Stimulated activated naive B cell treated with anti-CD40 and anti-IgM and Interleukin-4, amounts not matched to agents 10 μg/mL and 1 μg/mL and 100 μg/mL, for 72 hours (primary cell): ENCODE results near the gene MYO1E.
A peak's percentile ranks its signal among the peaks of the same experiment; 100 is the strongest.

Experiments used
- ATAC-seq, 2 donors: fragments of 150-1000 bp; cut with Tn5 transposase; replicated peaks; 2 replicates each; pipeline ENCODE4 v1.10.0; 2021; ENCODE audit warnings: moderate library complexity in 1 of 2
- DNase-seq: peaks from one replicate; pipeline ENCODE4 v3.0.0; 2021
- H3K27ac Mint-ChIP-seq: one replicate; pipeline ENCODE4 v1.8.0; 2022; ENCODE audit warnings: mild to moderate bottlenecking, mixed read lengths
- H3K27me3 Mint-ChIP-seq, 2 donors: one replicate each; pipeline ENCODE4 v1.8.0; 2022; ENCODE audit warnings: mixed read lengths in 2 of 2
- H3K36me3 Mint-ChIP-seq, 2 donors: one replicate each; pipeline ENCODE4 v1.8.0; 2022; ENCODE audit warnings: mixed read lengths in 2 of 2, mild to moderate bottlenecking in 1 of 2
- H3K4me1 Mint-ChIP-seq, 2 donors: one replicate each; pipeline ENCODE4 v1.8.0; 2022; ENCODE audit warnings: mixed read lengths in 2 of 2, mild to moderate bottlenecking in 1 of 2
- H3K4me3 Mint-ChIP-seq, 2 donors: one replicate each; pipeline ENCODE4 v1.8.0; 2022; ENCODE audit warnings: mild to moderate bottlenecking in 2 of 2, mixed read lengths in 2 of 2, moderate library complexity in 1 of 2
- H3K9me3 Mint-ChIP-seq, 2 donors: one replicate each; pipeline ENCODE4 v1.8.0; 2022; ENCODE audit warnings: mixed read lengths in 2 of 2, mild to moderate bottlenecking in 1 of 2

The MYO1E gene

DNA sequence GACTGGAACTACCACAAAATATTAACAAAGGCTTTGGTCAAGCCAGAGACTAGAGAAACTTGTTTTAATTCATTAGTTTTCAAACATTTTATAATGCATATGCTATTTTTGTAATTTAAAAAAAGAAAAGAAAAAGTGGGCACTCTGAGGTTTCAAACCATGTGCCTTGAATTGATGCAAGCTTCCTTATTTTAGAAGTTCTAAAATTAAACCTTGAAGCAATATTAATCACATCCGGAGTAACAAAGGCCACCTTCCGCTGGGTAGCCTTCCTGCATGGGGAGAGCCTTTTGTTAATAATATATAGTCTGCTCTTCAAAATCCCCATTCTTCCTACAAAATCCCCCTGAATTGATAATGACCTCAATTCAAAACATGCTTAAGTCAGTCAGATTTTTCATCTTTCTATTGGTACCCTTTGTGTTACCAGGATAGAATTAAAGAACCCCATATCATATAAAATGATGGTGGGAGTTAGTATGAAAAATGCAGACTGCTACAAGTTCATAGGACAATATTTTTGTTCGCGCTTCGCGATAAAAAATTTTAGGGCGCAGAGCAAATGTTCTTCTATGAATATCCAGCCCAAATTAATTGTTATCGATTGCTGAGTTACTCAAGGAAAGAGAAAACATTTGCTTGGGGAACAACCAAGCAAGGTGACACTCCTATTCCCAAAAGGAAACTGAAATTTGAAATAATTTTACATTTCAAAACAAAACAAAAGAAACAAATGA is 135.4 kb downstream of the MYO1E start:
- Mint-ChIP-seq H3K27me3 (no peaks in the 10 kb centered on the region), H3K36me3 (peaks cover 52 to 67% of the 10 kb centered on the region in 2 donors), H3K4me3 (peak overlapping the region in 1 of 2 donors; percentile 23), H3K27ac (peak overlapping the region; percentile 90), H3K9me3 (peaks cover 4 to 7% of the 10 kb centered on the region in 2 donors), H3K4me1 (peaks cover 35 to 72% of the 10 kb centered on the region in 2 donors)
- DNase-seq = peak; percentile 54
- peak; percentile 91 for ATAC-seq

DNA sequence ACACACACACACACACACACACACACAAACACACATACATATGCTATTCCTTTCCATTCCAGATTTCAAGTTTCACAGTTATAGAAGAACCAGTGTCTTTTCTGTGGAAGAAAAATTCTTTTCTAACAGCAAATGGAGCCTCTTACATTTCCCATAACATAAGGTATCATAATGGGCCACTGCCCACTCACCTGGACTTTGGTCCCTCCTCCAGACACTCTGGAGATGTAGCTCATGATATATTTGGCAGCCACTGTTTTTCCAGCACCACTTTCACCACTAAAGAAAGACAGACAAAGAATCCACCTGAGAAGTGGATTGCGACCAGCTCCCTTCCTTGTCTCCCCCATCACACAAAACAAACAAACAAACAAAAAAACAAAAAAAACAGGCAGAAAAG is 136.3 kb downstream of the MYO1E start:
- H3K4me3 Mint-ChIP-seq = peak overlapping the region; percentile 33 to 41
- H3K36me3 Mint-ChIP-seq = peaks cover 54 to 69% of the 10 kb centered on the region in 2 donors
- peaks cover 39 to 73% of the 10 kb centered on the region in 2 donors for H3K4me1 Mint-ChIP-seq
- H3K9me3 Mint-ChIP-seq = peaks cover 4 to 7% of the 10 kb centered on the region in 2 donors
- H3K27ac Mint-ChIP-seq = peak overlapping the region; percentile 91
- DNase-seq = no peak
- no peaks in the 10 kb centered on the region for H3K27me3 Mint-ChIP-seq
- no peak for ATAC-seq

DNA sequence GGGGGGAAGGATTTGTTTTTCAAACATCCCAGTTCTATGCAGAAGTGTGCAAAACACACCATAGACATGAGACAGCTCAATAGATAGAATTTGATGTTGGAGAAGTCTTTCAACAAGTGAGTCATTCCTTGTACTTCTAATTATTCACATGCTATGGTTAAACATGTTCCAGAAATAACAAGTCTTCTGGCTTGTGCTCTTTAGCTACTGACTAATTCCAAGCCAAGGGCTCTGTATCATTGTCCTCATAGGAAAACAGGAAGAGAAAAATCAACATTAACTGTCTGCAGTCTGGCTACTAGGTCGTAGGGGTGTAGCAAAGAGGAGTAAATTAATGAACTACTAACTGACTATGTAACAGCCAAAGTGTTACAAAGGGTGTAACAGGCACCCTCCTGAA is 140.2 kb downstream of the MYO1E start:
- DNase-seq = no peak
- Mint-ChIP-seq H3K4me3 (no peak overlapping the region), H3K4me1 (peaks cover 28 to 53% of the 10 kb centered on the region in 2 donors), H3K27ac (peak overlapping the region; percentile 86), H3K27me3 (no peaks in the 10 kb centered on the region), H3K36me3 (peaks cover 55 to 67% of the 10 kb centered on the region in 2 donors), H3K9me3 (peaks cover 4 to 7% of the 10 kb centered on the region in 2 donors)
- peak; percentile 70 to 74 for ATAC-seq

DNA sequence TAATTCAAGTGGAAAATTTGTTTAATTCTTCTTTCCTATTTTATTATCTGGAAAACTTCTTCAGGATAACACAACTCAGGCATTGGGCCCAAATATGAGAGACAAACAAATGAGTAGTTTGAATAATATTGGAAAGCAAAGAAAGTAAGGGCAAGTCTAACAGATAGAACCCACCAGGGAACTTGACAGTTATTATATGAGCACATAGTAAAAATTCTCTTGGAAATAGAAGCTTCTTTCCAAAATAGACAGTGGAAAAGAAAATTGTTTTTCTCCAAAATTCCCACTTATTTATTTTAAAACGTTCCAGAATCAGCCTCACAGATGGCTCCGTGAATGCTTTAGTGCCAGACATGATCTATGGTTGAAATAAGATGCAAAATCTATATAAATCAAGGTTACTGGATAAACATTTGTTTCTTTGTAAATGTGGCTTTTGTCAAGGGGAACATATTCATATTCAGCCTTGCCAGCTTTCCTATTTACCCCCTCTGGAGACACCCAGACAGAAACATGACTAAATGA is 142.1 kb downstream of the MYO1E start:
- no peaks in the 10 kb centered on the region for H3K27me3 Mint-ChIP-seq
- H3K4me1 Mint-ChIP-seq = peaks cover 23 to 38% of the 10 kb centered on the region in 2 donors
- H3K27ac Mint-ChIP-seq = no peak overlapping the region
- ATAC-seq (no peak), DNase-seq (no peak)
- H3K9me3 Mint-ChIP-seq = peaks cover 2 to 3% of the 10 kb centered on the region in 2 donors
- no peak overlapping the region for H3K4me3 Mint-ChIP-seq
- H3K36me3 Mint-ChIP-seq = peaks cover 50 to 63% of the 10 kb centered on the region in 2 donors

DNA sequence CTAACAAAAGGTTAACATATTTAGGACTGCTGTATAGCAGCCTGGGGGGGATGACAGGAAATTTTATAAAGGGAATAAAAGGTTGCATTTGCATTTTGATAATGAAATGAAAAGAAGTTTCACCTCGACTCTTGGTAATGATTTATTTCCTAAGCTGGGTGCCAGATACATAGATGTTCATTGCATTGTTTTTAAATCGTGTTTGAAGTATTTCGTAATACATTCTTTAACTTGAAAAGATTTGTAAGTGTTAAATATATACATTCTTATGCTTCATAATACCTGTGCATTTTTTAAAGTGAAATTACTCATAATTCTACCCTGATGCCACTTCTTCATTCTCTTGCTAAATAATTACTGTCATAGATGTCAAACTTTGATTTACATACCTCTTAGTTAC is 143.2 kb downstream of the MYO1E start:
- Mint-ChIP-seq H3K4me3 (no peak overlapping the region), H3K27ac (peak overlapping the region; percentile 20), H3K36me3 (peaks cover 55 to 63% of the 10 kb centered on the region in 2 donors), H3K9me3 (no peaks in the 10 kb centered on the region), H3K4me1 (peaks cover 19 to 30% of the 10 kb centered on the region in 2 donors), H3K27me3 (no peaks in the 10 kb centered on the region)
- DNase-seq = no peak
- no peak for ATAC-seq

DNA sequence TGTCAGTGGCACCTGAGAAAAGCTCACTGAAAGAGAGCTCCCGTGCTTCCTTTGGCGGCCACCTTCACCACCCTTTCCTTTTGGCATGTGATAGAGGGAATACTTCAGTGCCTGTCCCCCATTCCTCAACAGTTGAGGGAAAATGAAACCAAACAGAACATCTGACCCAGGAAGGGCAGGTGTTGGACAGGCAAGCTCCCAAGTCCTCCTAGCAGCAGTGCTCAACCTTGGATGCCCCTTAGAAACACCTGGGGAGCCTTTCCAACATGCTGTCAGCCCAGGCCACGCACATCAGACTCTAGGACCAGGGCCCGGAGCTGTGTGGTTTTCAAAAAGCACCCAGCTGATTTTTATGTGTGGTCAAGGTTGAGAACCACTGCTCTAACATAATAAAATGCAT is 143.7 kb downstream of the MYO1E start:
- peak overlapping the region; percentile 20 for H3K27ac Mint-ChIP-seq
- DNase-seq (no peak), ATAC-seq (no peak)
- H3K27me3 Mint-ChIP-seq = no peaks in the 10 kb centered on the region
- H3K4me3 Mint-ChIP-seq = no peak overlapping the region
- peaks cover 18 to 26% of the 10 kb centered on the region in 2 donors for H3K4me1 Mint-ChIP-seq
- no peaks in the 10 kb centered on the region for H3K9me3 Mint-ChIP-seq
- H3K36me3 Mint-ChIP-seq = peaks cover 54 to 61% of the 10 kb centered on the region in 2 donors

DNA sequence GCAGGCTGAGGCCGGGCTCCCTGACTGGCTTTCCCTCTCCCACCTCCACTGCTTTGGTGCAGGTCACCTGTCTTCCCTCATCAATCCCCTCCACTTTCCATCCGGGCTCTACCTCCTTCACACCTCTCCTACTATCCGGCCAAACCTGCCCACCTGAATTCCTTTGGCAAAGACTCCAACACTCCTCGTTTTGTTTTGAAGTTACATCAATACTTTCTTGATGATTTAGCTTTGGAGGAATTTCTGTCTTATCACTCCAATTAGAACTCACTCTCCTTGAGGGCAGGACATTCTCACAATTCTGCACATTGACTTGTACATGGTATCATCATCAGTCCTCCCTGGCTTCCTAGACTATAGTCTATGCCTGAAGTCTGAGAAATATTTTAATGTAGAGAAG is 145.7 kb downstream of the MYO1E start:
- H3K27ac Mint-ChIP-seq = no peak overlapping the region
- no peak overlapping the region for H3K4me3 Mint-ChIP-seq
- ATAC-seq (no peak), DNase-seq (no peak)
- peaks cover 56 to 66% of the 10 kb centered on the region in 2 donors for H3K36me3 Mint-ChIP-seq
- no peaks in the 10 kb centered on the region for H3K9me3 Mint-ChIP-seq
- no peaks in the 10 kb centered on the region for H3K27me3 Mint-ChIP-seq
- H3K4me1 Mint-ChIP-seq = peaks cover 11 to 14% of the 10 kb centered on the region in 2 donors

DNA sequence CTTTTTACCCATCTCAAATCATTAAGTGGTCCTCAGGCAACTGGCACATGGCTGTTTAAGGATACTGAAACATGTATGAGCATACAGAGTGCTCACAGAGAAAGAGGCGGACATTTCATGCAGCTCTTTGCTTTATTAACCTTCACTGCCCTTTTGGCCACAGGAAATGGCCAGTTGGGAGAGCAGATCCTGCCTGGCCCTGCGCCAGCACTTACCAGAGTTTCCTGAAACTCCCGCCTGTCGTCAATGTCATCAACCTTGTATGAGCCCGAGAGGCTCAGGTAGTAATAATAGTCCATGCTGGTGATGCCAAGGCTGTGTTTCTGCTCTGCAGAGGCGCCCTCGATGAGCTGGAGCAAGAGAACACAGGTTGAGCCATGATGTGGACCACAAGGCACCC is 148.2 kb downstream of the MYO1E start:
- ATAC-seq (no peak), DNase-seq (no peak)
- Mint-ChIP-seq H3K27me3 (no peaks in the 10 kb centered on the region), H3K27ac (no peak overlapping the region), H3K36me3 (peaks cover 62 to 66% of the 10 kb centered on the region in 2 donors), H3K9me3 (no peaks in the 10 kb centered on the region), H3K4me3 (no peak overlapping the region), H3K4me1 (peaks cover 4 to 9% of the 10 kb centered on the region in 2 donors)

DNA sequence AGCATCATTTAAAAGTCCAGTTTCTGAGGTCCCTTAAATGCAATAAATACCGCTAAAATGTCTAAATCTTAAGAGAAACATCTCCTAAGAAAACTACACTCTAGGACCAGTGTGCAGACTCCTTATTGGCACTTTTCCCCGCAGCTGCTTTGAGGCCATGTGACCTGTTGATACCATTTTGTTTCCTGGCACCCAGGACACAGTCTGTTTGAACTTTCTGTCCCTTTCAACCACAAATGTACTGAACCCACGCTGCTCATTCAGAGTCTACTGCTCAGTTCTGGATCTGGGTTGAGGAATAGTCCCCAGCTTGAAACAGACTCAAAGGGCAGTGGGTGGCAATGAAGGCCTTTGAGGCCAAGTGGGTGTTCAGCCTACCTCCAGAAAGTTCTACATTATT is 148.9 kb downstream of the MYO1E start:
- no peak for ATAC-seq
- no peaks in the 10 kb centered on the region for H3K27me3 Mint-ChIP-seq
- peaks cover 4 to 9% of the 10 kb centered on the region in 2 donors for H3K4me1 Mint-ChIP-seq
- peaks cover 60 to 63% of the 10 kb centered on the region in 2 donors for H3K36me3 Mint-ChIP-seq
- H3K27ac Mint-ChIP-seq = peak overlapping the region; percentile 3
- H3K9me3 Mint-ChIP-seq = no peaks in the 10 kb centered on the region
- no peak for DNase-seq
- no peak overlapping the region for H3K4me3 Mint-ChIP-seq

DNA sequence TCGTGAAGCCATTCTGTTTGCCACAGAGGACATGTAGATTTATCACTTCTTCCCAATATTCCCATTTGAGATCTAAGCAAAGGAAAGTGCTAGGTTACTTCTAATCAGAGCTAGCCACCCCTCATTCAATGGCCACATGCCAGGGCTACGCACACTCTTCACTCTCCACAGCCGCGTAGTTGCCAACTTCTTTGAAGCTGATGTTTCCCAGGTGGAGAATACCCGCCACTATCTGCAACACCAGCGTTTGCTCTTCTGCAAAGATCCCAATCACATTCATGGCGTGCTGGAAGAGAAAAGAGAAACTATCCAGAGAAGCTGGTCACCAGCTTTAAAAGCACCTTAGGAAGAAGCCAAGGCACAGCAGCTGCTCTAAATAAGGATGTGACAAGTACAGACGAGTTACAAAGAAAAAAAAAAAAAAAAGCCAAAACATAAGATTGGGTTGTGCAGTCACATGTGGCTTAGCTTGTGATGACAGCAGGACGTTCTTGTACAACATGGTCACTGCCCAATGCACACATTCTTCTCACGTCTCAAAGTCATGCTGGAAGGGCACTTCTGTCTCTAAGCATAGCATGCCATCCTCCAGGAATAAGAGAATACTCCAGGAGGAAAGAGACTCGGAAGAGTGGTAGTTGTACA is 149.6 kb downstream of the MYO1E start:
- peaks cover 4 to 9% of the 10 kb centered on the region in 2 donors for H3K4me1 Mint-ChIP-seq
- no peaks in the 10 kb centered on the region for H3K27me3 Mint-ChIP-seq
- ATAC-seq (no peak), DNase-seq (no peak)
- no peaks in the 10 kb centered on the region for H3K9me3 Mint-ChIP-seq
- peaks cover 67 to 69% of the 10 kb centered on the region in 2 donors for H3K36me3 Mint-ChIP-seq
- H3K27ac Mint-ChIP-seq = peak overlapping the region; percentile 42
- H3K4me3 Mint-ChIP-seq = no peak overlapping the region

DNA sequence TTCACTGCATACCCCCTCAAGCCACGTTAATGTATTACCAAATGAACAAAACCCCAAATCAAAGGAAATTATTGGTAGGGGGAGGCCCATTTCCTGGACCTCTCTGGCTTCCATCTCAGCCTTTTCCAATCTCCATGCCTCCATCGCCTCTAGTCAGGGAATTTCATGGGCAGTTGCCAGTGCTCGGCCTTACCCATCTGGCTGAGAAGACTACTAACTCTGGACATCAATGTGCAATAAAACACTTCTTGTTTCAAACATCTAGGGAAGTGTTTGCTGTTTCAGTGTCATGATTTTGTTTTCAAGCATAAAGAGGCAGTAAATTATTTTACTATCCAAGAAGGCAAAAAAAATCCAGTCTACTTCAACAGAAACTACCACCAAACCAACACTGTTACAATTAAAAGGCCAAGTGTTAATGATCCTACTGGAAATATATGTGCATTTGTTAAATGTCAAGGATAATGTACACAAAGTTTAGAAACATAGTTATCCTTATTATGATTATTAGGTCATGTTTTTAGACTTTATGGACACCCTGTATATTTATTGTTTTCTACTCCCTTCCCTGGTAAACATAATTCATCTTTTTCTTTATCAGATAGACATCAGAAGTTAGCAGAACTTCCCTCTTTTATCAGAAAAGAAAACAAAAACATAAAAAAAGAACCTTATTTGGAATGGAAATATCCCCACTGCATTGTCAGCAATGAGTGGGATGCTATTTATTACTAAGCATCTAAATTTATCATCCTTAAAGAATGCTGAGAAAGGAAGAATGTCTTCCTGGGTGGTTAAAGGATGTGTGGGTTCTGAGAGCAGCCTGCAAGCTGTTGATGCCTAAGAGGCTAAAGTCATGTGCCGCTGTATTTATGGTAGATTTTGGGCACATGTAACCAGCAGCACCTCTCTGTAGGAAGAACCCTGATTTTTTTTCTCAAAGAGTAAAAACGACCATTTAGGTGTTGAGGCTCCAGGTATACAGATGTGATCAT is 150.9 kb downstream of the MYO1E start:
- peak overlapping the region; percentile 1 for H3K27ac Mint-ChIP-seq
- H3K36me3 Mint-ChIP-seq = peaks cover 62 to 69% of the 10 kb centered on the region in 2 donors
- ATAC-seq (peak in 1 of 2 donors; percentile 18), DNase-seq (no peak)
- H3K4me1 Mint-ChIP-seq = peaks cover 4 to 5% of the 10 kb centered on the region in 2 donors
- H3K4me3 Mint-ChIP-seq = no peak overlapping the region
- no peaks in the 10 kb centered on the region for H3K27me3 Mint-ChIP-seq
- H3K9me3 Mint-ChIP-seq = no peaks in the 10 kb centered on the region

DNA sequence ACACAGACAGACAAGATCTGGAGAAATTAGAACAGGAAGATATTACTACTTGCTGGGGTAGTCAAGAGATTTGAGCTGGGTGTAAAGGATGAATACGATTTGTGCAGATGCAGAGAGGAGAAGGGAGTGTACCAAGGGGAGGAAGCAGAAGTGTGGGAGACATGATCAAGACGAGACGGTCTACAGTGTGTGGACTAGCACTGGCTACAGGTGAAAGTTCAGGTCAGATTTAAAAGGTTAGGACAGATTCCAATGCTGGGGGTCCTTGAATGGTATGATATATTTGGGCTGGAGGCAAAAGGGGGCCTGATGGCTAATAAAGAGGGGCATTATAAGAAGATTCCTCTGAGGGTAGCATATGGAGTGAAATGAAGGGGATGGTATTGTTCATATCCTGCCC is 154.0 kb downstream of the MYO1E start:
- DNase-seq = no peak
- Mint-ChIP-seq H3K27ac (no peak overlapping the region), H3K4me3 (no peak overlapping the region), H3K27me3 (no peaks in the 10 kb centered on the region), H3K4me1 (peaks cover under 1 to 5% of the 10 kb centered on the region in 2 donors), H3K9me3 (no peaks in the 10 kb centered on the region), H3K36me3 (peaks cover 64 to 78% of the 10 kb centered on the region in 2 donors)
- no peak for ATAC-seq

DNA sequence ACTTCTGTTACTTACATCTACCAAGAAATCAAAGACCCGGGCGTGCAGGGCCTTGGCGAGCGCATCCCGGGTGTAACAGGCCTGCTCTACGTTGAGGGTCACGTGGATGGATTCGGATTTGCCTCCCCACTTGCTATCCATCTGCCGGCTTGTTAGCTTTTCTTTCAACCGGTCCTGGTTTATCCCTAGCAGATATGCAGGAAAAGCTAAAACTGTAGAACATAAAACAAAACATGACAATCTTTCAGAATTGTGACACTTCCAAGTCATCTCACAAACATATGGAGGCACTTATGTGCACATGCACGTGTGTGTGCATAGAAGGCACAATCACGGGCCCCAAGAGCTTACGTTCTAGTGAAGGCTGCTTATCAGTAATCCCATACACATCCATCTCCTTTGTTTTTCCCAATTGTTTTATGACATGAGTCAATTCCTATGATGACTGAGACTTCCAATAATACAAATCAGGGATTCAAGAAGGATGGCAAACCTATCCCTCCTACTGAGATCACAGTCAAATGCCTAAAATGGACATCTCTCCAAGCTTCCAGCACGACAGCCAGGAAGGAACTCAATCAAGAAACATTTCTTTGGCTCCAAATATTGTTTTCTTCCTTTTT is 154.7 kb downstream of the MYO1E start:
- Mint-ChIP-seq H3K4me1 (peaks cover 0 to 4% of the 10 kb centered on the region in 2 donors), H3K27ac (no peak overlapping the region), H3K27me3 (no peaks in the 10 kb centered on the region), H3K9me3 (no peaks in the 10 kb centered on the region), H3K4me3 (no peak overlapping the region), H3K36me3 (peaks cover 57 to 74% of the 10 kb centered on the region in 2 donors)
- ATAC-seq (no peak), DNase-seq (no peak)
